Stimulated activated CD8-positive, alpha-beta memory T cell treated with anti-CD3 and anti-CD28 coated beads, Interleukin-15, amount 100 ng/mL, for 48 hours (primary cell): ENCODE data around the gene ALLC.

Source experiments
- DNase-seq, 2 donors: peaks; one replicate each; pipeline ENCODE4 v3.0.0-alpha.2; 2020; ENCODE audit warnings: low read depth in 2 of 2

Gene ALLC

DNA sequence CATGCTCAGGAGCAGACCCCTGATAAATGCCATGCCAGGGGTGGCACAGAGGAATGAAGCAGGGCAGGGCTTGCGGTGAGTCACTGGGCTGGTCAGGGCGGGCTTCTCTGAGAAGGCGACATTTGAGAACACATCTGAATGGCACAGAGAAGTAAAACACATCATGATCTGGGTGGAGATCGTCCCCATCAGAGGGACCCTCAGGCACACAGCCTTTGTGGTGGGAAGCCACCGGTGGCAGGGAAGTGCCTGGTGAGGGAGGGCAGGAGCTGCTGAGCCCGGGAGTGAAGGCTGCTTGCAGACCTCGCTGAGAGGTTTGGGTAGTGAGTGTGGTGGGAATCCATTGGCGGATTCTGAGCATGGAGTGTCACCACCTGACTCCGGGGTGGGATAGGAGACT lies 89.8 kb downstream of the ALLC start:
- no peak for DNase-seq

- DNase-seq = no peak
Observed at GRCh38 chr2:3749201-3749600, 91.2 kb downstream of the ALLC start.

DNA sequence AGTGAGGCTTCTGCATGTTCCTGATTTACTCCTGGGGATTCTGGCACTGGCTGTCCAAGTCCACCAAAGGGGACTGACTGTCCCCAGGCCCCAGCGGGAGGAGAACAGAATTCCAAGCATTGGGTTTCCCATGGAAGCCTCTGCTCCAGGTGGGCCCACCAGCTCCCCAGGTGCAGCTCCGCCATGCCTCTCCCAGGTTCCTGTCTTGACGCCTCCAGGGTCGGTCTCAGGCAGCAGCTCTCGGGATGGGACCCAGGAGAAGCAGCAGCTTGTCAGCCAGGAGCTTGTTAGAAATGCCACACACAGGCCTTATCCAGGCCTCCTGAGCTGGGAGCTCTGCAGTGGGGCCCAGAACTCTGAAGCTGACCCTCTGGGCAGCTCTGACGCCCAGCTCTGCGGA lies 93.3 kb downstream of the ALLC start:
- DNase-seq = no peak

DNA sequence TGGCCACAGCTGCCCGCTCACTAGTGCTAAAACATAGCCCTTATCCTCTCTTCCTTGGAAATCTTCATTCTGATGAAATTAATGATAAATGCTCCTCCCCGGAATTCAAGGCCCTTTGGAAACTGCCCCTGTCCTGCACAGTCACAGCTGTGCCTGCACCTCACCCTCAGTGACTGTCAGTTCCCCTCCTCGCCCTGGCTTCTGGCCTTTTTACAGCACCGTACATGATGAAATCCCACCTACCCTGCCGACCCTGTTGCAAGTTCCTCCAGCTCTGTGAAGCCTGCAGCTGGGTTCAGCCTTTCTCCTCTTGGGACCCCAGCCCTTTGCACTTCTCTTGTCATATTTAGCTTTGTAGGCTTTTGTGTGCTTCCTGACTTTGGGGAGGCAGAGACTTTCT lies 93.8 kb downstream of the ALLC start:
- DNase-seq = no peak
